ENCODE results near the gene PDZD7. TPM values are rescaled to one million over a fixed set of nuclear protein-coding genes. Genes with fewer than 3 reads are reported as not detected.

Gene PDZD7
- total RNA-seq, 6 donors from 2014 or later: 0.39 to 2.4 (median 1.7) TPM

GRCh38 chr10:101050208-101051069 is 19.5 kb upstream of the PDZD7 start:
- ATAC-seq (ENCODE audit: low FRiP score in 2 of 2): peak; percentile 74 to 84
- WGBS, 2 donors: 21 to 23% methylated on average over 24 to 27 of the region's 42 CpGs

GRCh38 chr10:101047961-101048892 is 17.3 kb upstream of the PDZD7 start:
- no peak for ATAC-seq (ENCODE audit: low FRiP score in 2 of 2)
- Histone ChIP-seq H3K27me3 (peaks cover 4 to 39% (median 20%) of the 10 kb centered on the region in 4 donors), H3K27ac (no peak overlapping the region), H3K36me3 (no peaks in the 10 kb centered on the region), H3K4me1 (peaks cover 15 to 24% (median 19%) of the 10 kb centered on the region in 4 donors), H3K9me3 (no peaks in the 10 kb centered on the region), H3K4me3 (peak overlapping the region in 1 of 4 donors; percentile 7)
- WGBS, 2 donors: 18 to 19% methylated on average over 23 to 55 of the region's 62 CpGs
- no peak for TF ChIP-seq POLR2AphosphoS5 (IDR thresholded peaks at IDR 0.05)
- TF ChIP-seq CTCF (IDR thresholded peaks at IDR 0.05): peak in 1 of 6 experiments; percentile 19
- TF ChIP-seq POLR2A (IDR thresholded peaks at IDR 0.05): no peak
- TF ChIP-seq EP300 (IDR thresholded peaks at IDR 0.05): no peak
- DNase-seq: peak in 1 of 2 donors; percentile 71

More at GRCh38 chr10:101050208-101051069, 19.5 kb upstream of the PDZD7 start:
- Histone ChIP-seq H3K9me3 (no peaks in the 10 kb centered on the region), H3K27ac (no peak overlapping the region), H3K4me1 (peaks cover 7 to 19% (median 12%) of the 10 kb centered on the region in 4 donors), H3K4me3 (peak overlapping the region in 1 of 4 donors; percentile 18), H3K27me3 (peaks cover 4 to 39% (median 20%) of the 10 kb centered on the region in 4 donors), H3K36me3 (no peaks in the 10 kb centered on the region)
- TF ChIP-seq POLR2AphosphoS5 (IDR thresholded peaks at IDR 0.05) (no peak), CTCF (IDR thresholded peaks at IDR 0.05) (peak; percentile 71 to 97 (median 82)), EP300 (IDR thresholded peaks at IDR 0.05) (no peak), POLR2A (IDR thresholded peaks at IDR 0.05) (no peak)
- peak; percentile 69 to 95 for DNase-seq

DNA sequence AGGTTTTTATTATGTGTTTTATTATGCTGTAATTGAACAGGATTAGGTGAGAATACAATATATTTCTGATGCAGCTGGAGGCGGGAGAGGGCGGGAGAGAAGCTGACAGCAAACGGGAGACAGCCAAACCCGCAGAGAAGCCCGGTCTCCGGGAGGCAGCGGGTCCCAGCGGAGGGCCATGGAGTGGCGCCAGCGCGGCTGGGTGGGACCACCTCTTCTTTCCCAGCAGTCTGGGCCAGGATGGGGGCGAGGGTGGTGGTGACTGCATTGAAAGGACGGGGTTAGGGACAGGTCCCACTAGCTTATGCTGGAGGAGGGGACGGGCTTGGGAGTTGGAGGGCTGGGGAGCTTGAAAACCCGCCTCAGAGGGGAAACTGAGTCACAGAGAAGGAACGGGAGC is 16.3 kb upstream of the PDZD7 start:
- 28 to 30% methylated on average over 16 of the region's 16 CpGs for WGBS, 2 donors
- Histone ChIP-seq H3K27me3 (peaks cover 4 to 39% (median 20%) of the 10 kb centered on the region in 4 donors), H3K27ac (no peak overlapping the region), H3K36me3 (no peaks in the 10 kb centered on the region), H3K4me3 (no peak overlapping the region), H3K9me3 (no peaks in the 10 kb centered on the region), H3K4me1 (peaks cover 20 to 29% (median 24%) of the 10 kb centered on the region in 4 donors)
- DNase-seq (peak in 1 of 2 donors; percentile 76), ATAC-seq (ENCODE audit: low FRiP score in 2 of 2) (no peak)
- no peak for TF ChIP-seq POLR2A (IDR thresholded peaks at IDR 0.05)
- TF ChIP-seq EP300 (IDR thresholded peaks at IDR 0.05): no peak
- TF ChIP-seq POLR2AphosphoS5 (IDR thresholded peaks at IDR 0.05): no peak
- no peak for TF ChIP-seq CTCF (IDR thresholded peaks at IDR 0.05)

GRCh38 chr10:101046332-101047238 is 15.7 kb upstream of the PDZD7 start:
- peaks cover 4 to 39% (median 20%) of the 10 kb centered on the region in 4 donors for H3K27me3 ChIP-seq
- no peaks in the 10 kb centered on the region for H3K9me3 ChIP-seq
- no peaks in the 10 kb centered on the region for H3K36me3 ChIP-seq
- no peak overlapping the region for H3K27ac ChIP-seq
- TF ChIP-seq POLR2A (IDR thresholded peaks at IDR 0.05) (no peak), POLR2AphosphoS5 (IDR thresholded peaks at IDR 0.05) (no peak), CTCF (IDR thresholded peaks at IDR 0.05) (no peak), EP300 (IDR thresholded peaks at IDR 0.05) (no peak)
- H3K4me3 ChIP-seq: no peak overlapping the region
- DNase-seq (no peak), ATAC-seq (ENCODE audit: low FRiP score in 2 of 2) (no peak)
- peaks cover 25 to 36% (median 28%) of the 10 kb centered on the region in 4 donors for H3K4me1 ChIP-seq
- 52 to 53% methylated on average over 15 to 25 of the region's 25 CpGs for WGBS, 2 donors
